GM21515 (cell line): ENCODE measurements around the gene WASHC2A.
"Not testable (repeated sequence)": the region's sequence is repeated elsewhere in the genome, so short reads cannot be mapped to it uniquely, and the experiment has no call there.

ENCODE experiments used
- ATAC-seq: cut with Tn5 transposase; IDR thresholded peaks from one replicate; pipeline ENCODE4 v1.9.1; 2021; ENCODE audit not compliant: unreplicated experiment

Gene WASHC2A

GRCh38 chr10:50143512-50144174 lies 75.9 kb downstream of the WASHC2A start:
- ATAC-seq = not testable (repeated sequence)

DNA sequence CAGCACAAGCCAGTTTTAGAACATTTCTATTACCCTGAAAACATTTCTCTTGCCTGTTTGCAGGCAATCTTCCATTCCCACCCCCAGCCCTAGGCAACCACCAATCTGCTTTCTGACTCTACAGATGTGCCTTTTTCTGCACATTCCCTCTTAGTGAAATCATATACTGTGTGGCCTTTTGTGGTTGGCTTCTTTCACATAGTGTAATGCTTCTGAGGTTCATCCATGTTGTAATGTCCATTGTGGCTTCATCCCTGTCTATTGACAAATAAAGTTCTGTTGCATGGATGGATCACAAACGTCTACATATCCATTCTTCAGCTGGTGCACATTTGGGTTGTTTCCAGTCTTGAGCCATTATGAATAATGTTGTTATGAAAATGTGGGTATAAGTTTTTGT lies 77.8 kb downstream of the WASHC2A start:
- not testable (repeated sequence) for ATAC-seq

DNA sequence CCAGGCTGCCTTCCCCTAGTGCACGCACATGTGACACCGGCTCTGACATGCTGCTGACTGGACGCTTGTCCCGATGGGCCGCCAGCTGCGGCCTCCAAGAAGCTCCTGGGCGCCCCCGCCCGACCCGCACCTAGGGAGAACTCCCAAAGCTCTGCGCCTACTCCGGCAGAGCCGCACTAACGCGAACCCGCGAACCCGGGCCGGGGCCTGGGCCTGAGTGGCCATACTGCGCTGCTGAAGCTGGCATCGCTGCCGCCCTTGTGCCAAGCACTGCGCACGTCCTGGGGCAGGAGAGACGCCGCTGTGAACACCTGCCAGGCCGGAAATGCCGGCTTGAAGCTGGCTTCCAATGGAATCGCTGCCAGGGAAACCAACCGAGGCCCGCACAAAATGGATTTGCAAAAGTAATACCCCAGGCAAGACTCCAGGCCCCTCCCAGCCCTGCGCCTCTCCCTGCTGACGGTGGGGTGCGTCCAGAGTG lies 85.1 kb downstream of the WASHC2A start:
- no peak for ATAC-seq

DNA sequence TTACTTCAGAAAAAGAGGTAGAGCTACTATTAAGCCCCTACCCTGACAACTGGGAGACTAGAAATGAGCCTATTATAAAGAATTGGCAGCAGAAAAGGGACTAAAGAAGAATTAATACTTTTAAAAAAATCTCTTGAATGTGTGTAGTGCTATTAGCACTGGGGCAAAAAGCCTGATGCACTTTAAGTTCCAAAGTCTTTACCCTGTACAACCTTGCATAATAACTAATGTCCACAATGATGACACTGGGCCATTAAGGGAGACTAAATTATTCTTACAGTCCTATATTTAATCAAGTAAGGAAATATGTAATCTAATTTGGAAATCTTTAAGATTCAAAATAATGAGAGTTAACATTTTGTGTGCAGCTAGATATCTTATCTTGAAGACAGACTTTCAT lies 90.1 kb downstream of the WASHC2A start:
- ATAC-seq = not testable (repeated sequence)

- not testable (repeated sequence) for ATAC-seq
Measured at GRCh38 chr10:50159856-50160255, 92.1 kb downstream of the WASHC2A start.

DNA sequence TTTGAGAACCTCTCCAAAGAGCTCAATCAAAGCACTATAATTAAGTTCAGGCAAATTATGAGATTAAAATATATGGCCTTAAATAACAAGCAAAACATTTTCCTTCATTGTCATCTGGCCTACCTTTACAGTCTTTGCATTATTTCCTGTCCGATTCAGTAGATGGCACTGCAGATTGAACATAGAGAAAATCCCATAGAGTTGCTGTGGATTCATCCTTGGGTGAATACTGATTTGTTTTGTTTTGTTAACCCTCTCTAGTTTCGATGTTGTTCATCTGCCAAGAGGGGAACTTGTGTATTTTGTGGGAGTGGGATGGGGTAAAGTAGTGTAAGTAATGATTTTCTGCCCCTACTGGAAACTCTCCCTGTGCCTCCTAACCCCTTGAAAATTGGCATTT lies 97.3 kb downstream of the WASHC2A start:
- not testable (repeated sequence) for ATAC-seq

GRCh38 chr10:50167833-50168232 lies 100.1 kb downstream of the WASHC2A start:
- ATAC-seq = not testable (repeated sequence)

DNA sequence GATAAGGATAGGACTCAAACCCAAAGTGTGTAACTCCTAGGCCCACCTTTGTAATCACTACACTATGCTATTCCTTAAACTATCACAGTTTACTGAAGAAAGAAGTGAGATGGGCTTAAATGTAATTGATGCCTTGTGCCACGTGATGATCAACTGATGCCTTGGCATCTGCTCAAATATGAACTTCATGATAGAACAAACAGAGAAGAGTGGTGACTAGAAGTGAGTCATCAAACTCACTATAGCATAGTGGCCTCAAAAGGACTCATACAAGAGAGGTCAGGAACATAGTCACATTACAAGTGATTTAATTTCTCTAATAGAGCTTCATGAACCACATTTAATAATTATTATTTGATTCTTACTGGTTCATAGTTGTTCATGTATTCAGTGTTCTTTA lies 101.8 kb downstream of the WASHC2A start:
- ATAC-seq = not testable (repeated sequence)

- ATAC-seq = not testable (repeated sequence)
Measured at GRCh38 chr10:50174788-50175525, 107.2 kb downstream of the WASHC2A start.
